H7 (cell line): ENCODE measurements around the gene PAX7. TPM values are rescaled to one million over a fixed set of nuclear protein-coding genes. Genes with fewer than 3 reads are reported as not detected.

Source experiments
- DNase-seq: peaks from one replicate; pipeline ENCODE4 v3.0.0; 2012
- H3K27me3 ChIP-seq: 2 replicates; pipeline ENCODE4 v1.6.0; 2011; ENCODE audit warnings: mild to moderate bottlenecking, low read length; ENCODE audit not compliant: control insufficient read depth, insufficient read depth
- H3K36me3 ChIP-seq: replicated peaks from 2 replicates; pipeline ENCODE4 v1.5.1; 2011; ENCODE audit warnings: low read length; ENCODE audit not compliant: control insufficient read depth, insufficient read depth
- H3K4me3 ChIP-seq: 2 replicates; pipeline ENCODE4 v1.5.1; 2011; ENCODE audit warnings: low read depth, mild to moderate bottlenecking, control low read depth, low read length, moderate library complexity; ENCODE audit not compliant: insufficient read depth
- total RNA-seq: library from RNA; depleted of rRNA; stranded (reverse); fragments of >200 nt; shearing (Covaris generic); gene quantifications from 2 replicates; pipeline ENCODE4 v1.2.3, GENCODE V29; 2014

Gene PAX7
- total RNA-seq, 1 experiment from 2014 or later = 1.6 TPM

- Histone ChIP-seq H3K27me3 (peaks cover 95% of the 10 kb centered on the region), H3K4me3 (peak overlapping the region; percentile 42), H3K36me3 (no peaks in the 10 kb centered on the region)
- peak; percentile 92 for DNase-seq
Measured at GRCh38 chr1:18642278-18643095, 11.8 kb downstream of the PAX7 start.

GRCh38 chr1:18643154-18644012 lies 12.7 kb downstream of the PAX7 start:
- peak; percentile 93 for DNase-seq
- Histone ChIP-seq H3K36me3 (no peaks in the 10 kb centered on the region), H3K4me3 (peak overlapping the region; percentile 42), H3K27me3 (peaks cover 95% of the 10 kb centered on the region)

GRCh38 chr1:18644013-18644399 lies 13.4 kb downstream of the PAX7 start:
- H3K4me3 ChIP-seq = peak overlapping the region; percentile 42; the same call in 1 of the 2 replicates
- H3K27me3 ChIP-seq = peaks cover 95% of the 10 kb centered on the region

GRCh38 chr1:18644446-18644845 lies 13.8 kb downstream of the PAX7 start:
- H3K27me3 ChIP-seq = peaks cover 95% of the 10 kb centered on the region
- DNase-seq = peak; percentile 56
- H3K4me3 ChIP-seq = peak overlapping the region; percentile 42; the same call in 1 of the 2 replicates
- H3K36me3 ChIP-seq = no peaks in the 10 kb centered on the region

More at GRCh38 chr1:18644013-18644399, 13.4 kb downstream of the PAX7 start:
- DNase-seq = peak; percentile 45
- no peaks in the 10 kb centered on the region for H3K36me3 ChIP-seq

GRCh38 chr1:18644973-18645746 lies 14.5 kb downstream of the PAX7 start:
- DNase-seq = peak; percentile 77

GRCh38 chr1:18645747-18646090 lies 15.1 kb downstream of the PAX7 start:
- DNase-seq = peak; percentile 86
- Histone ChIP-seq H3K36me3 (no peaks in the 10 kb centered on the region), H3K27me3 (peaks cover 95% of the 10 kb centered on the region), H3K4me3 (no peak overlapping the region)

More at GRCh38 chr1:18644973-18645746, 14.5 kb downstream of the PAX7 start:
- Histone ChIP-seq H3K27me3 (peaks cover 95% of the 10 kb centered on the region), H3K4me3 (no peak overlapping the region; the same call in 1 of the 2 replicates), H3K36me3 (no peaks in the 10 kb centered on the region)

GRCh38 chr1:18646091-18646785 lies 15.6 kb downstream of the PAX7 start:
- Histone ChIP-seq H3K27me3 (peaks cover 95% of the 10 kb centered on the region), H3K36me3 (no peaks in the 10 kb centered on the region), H3K4me3 (no peak overlapping the region; the same call in 1 of the 2 replicates)
- no peak for DNase-seq

- H3K4me3 ChIP-seq = peak overlapping the region; percentile 25
- H3K36me3 ChIP-seq = no peaks in the 10 kb centered on the region
- H3K27me3 ChIP-seq = peaks cover 89% of the 10 kb centered on the region
- DNase-seq = peak; percentile 92
Measured at GRCh38 chr1:18646786-18647410, 16.3 kb downstream of the PAX7 start.

- no peak overlapping the region for H3K4me3 ChIP-seq
- peaks cover 89% of the 10 kb centered on the region for H3K27me3 ChIP-seq
- DNase-seq = peak; percentile 32
- H3K36me3 ChIP-seq = no peaks in the 10 kb centered on the region
Measured at GRCh38 chr1:18647681-18648214, 17.1 kb downstream of the PAX7 start.

GRCh38 chr1:18649693-18650370 lies 19.2 kb downstream of the PAX7 start:
- peaks cover 87% of the 10 kb centered on the region for H3K27me3 ChIP-seq
- H3K36me3 ChIP-seq = no peaks in the 10 kb centered on the region
- no peak overlapping the region for H3K4me3 ChIP-seq
- no peak for DNase-seq

GRCh38 chr1:18651713-18652112 lies 21.1 kb downstream of the PAX7 start:
- DNase-seq = peak; percentile 91
- Histone ChIP-seq H3K4me3 (no peak overlapping the region), H3K27me3 (peaks cover 71% of the 10 kb centered on the region), H3K36me3 (no peaks in the 10 kb centered on the region)

GRCh38 chr1:18652791-18653190 lies 22.1 kb downstream of the PAX7 start:
- H3K27me3 ChIP-seq = peaks cover 67% of the 10 kb centered on the region
- DNase-seq = no peak
- no peaks in the 10 kb centered on the region for H3K36me3 ChIP-seq
- no peak overlapping the region for H3K4me3 ChIP-seq

- Histone ChIP-seq H3K4me3 (no peak overlapping the region), H3K27me3 (peaks cover 64% of the 10 kb centered on the region), H3K36me3 (no peaks in the 10 kb centered on the region)
- no peak for DNase-seq
Measured at GRCh38 chr1:18653367-18653766, 22.7 kb downstream of the PAX7 start.
